Tibial nerve (tissue), 3 donors: Measurements from ENCODE around the gene TRAF5.

Source experiments
- CTCF ChIP-seq, 5 experiments: fragments of 200-600 bp in 3 of 5; fragments of 450-650 bp in 2 of 5; sonication (generic) in 3 of 5; IDR thresholded peaks; one replicate each; pipeline ENCODE4 v1.5.1; 2016 to 2019; ENCODE audit warnings: antibody characterized with exemption in 5 of 5, mild to moderate bottlenecking in 3 of 5, moderate library complexity in 2 of 5
- POLR2A ChIP-seq, 2 donors: fragments of 450-650 bp; IDR thresholded peaks; one replicate each; pipeline ENCODE4 v1.6.1; 2017; ENCODE audit warnings: antibody characterized with exemption in 2 of 2, mild to moderate bottlenecking in 2 of 2, moderate library complexity in 2 of 2

- TF ChIP-seq CTCF (IDR thresholded peaks at IDR 0.05) (no peak), POLR2A (IDR thresholded peaks at IDR 0.05) (no peak)
These were observed 44.6 kb upstream of the TRAF5 start for GRCh38 chr1:211282023-211282373.
